H1 (cell line): ENCODE data around the gene ELOVL6. TPM values are rescaled to one million over a fixed set of nuclear protein-coding genes. Genes with fewer than 3 reads are reported as not detected.

Source experiments
- CTCF ChIA-PET: fragments of 300-600 bp; sonication (Branson Sonifier 250); formaldehyde crosslinking; loops from one replicate; lab custom pipeline; 2021; ENCODE audit not compliant: partially characterized antibody; lab: Charles Lee
- POLR2A ChIA-PET: fragments of 300-600 bp; sonication (Branson Sonifier 250); formaldehyde crosslinking; loops from one replicate; lab custom pipeline; 2021; ENCODE audit warnings: inconsistent platforms; ENCODE audit not compliant: partially characterized antibody; lab: Charles Lee
- DNase-seq, 2 experiments: peaks; one replicate each; pipeline versions ENCODE4 v3.0.0 to v3.0.0-alpha.2; 2010 to 2022; ENCODE audit warnings: low spot score in 2 of 2, low read depth in 1 of 2, mixed read lengths in 1 of 2
- FAIRE-seq: peaks from 2 replicates; lab custom pipeline; 2011; peaks lifted over from hg19 to GRCh38; lab: Jason Lieb, UNC
- H2AFZ ChIP-seq: 2 replicates; pipeline ENCODE4 v1.8.1; 2012; ENCODE audit warnings: low read length, inconsistent platforms
- H2AK5ac ChIP-seq: 2 replicates; pipeline ENCODE4 v1.6.1; 2013; ENCODE audit warnings: low read depth, low read length
- H2BK120ac ChIP-seq: replicated peaks from 2 replicates; pipeline ENCODE3; 2013; ENCODE audit warnings: low read depth, low read length, inconsistent platforms
- H2BK12ac ChIP-seq: 2 replicates; pipeline ENCODE4 v1.6.1; 2013; ENCODE audit warnings: low read depth, low read length
- H2BK15ac ChIP-seq: 2 replicates; pipeline ENCODE4 v1.6.1; 2013; ENCODE audit warnings: low read length
- H2BK20ac ChIP-seq: 2 replicates; pipeline ENCODE4 v1.6.1; 2013; ENCODE audit warnings: low read length
- H2BK5ac ChIP-seq: 2 replicates; pipeline ENCODE4 v1.6.1; 2013; ENCODE audit warnings: low read depth, low read length
- H3K14ac ChIP-seq: 2 replicates; pipeline ENCODE4 v1.6.1; 2013; ENCODE audit warnings: inconsistent platforms; ENCODE audit not compliant: insufficient read length
- H3K18ac ChIP-seq: 2 replicates; pipeline ENCODE4 v1.6.1; 2013; ENCODE audit warnings: low read length; ENCODE audit errors: extremely low read depth
- H3K23ac ChIP-seq: 2 replicates; pipeline ENCODE4 v1.6.1; 2013; ENCODE audit warnings: inconsistent platforms; ENCODE audit not compliant: insufficient read length
- H3K23me2 ChIP-seq: 2 replicates; pipeline ENCODE4 v1.6.1; 2013; ENCODE audit warnings: low read depth, low read length
- H3K27ac ChIP-seq: 2 replicates; pipeline ENCODE4 v1.6.1; 2011; ENCODE audit warnings: low read depth, low read length, inconsistent platforms
- H3K27me3 ChIP-seq, 4 experiments: replicated peaks in 1 of 4; 1 replicate in 1 of 4; 2 replicates in 3 of 4; pipeline versions ENCODE4 v1.6.1 to v1.8.1; 2011 to 2013; ENCODE audit warnings: low read length in 3 of 4, mild to moderate bottlenecking in 3 of 4, inconsistent platforms in 2 of 4, mixed read lengths in 2 of 4, moderate library complexity in 1 of 4; ENCODE audit not compliant: control insufficient read depth in 3 of 4, insufficient read depth in 3 of 4; ENCODE audit errors: extremely low read depth in 1 of 4
- H3K36me3 ChIP-seq, 4 experiments: 2 replicates each; pipeline versions ENCODE4 v1.6.1 to v1.8.1; 2011 to 2013; ENCODE audit warnings: mild to moderate bottlenecking in 4 of 4, low read length in 3 of 4, moderate library complexity in 2 of 4, control low read depth in 1 of 4, inconsistent platforms in 1 of 4; ENCODE audit not compliant: insufficient read depth in 4 of 4, control insufficient read depth in 2 of 4
- H3K4ac ChIP-seq: replicated peaks from 2 replicates; pipeline ENCODE3; 2013; ENCODE audit warnings: low read length, low read depth, mixed read lengths, inconsistent platforms; ENCODE audit not compliant: insufficient read length
- H3K4me1 ChIP-seq, 4 experiments: replicated peaks in 1 of 4; 1 replicate in 1 of 4; 2 replicates in 3 of 4; pipeline versions ENCODE4 v1.6.1 to v1.8.1; 2011 to 2013; ENCODE audit warnings: low read length in 3 of 4, inconsistent platforms in 2 of 4, mixed read lengths in 1 of 4; ENCODE audit not compliant: insufficient read depth in 4 of 4, control insufficient read depth in 3 of 4
- H3K4me2 ChIP-seq, 2 experiments: 2 replicates each; pipeline versions ENCODE4 v1.6.1 to v1.8.1; 2011 to 2013; ENCODE audit warnings: low read depth in 2 of 2, low read length in 2 of 2, control low read depth in 1 of 2, inconsistent platforms in 1 of 2, mild to moderate bottlenecking in 1 of 2; ENCODE audit not compliant: insufficient read depth in 1 of 2
- H3K4me3 ChIP-seq, 4 experiments: fragments of 200-600, 300-600 bp in 1 of 4; sonication (generic), shearing (Covaris generic), sonication (Bioruptor Twin) in 1 of 4; 2 replicates each; pipeline versions ENCODE4 v1.5.1 to v1.8.1; 2011 to 2016; ENCODE audit warnings: low read length in 4 of 4, low read depth in 3 of 4, control low read depth in 2 of 4, inconsistent platforms in 2 of 4, mild to moderate bottlenecking in 2 of 4, mixed read lengths in 1 of 4, moderate library complexity in 1 of 4; ENCODE audit not compliant: insufficient read depth in 2 of 4; ENCODE audit errors: extremely low read depth in 1 of 4
- H3K56ac ChIP-seq: replicated peaks from 2 replicates; pipeline ENCODE3; 2013; ENCODE audit warnings: low read depth, mild to moderate bottlenecking, mixed read lengths, low read length, inconsistent platforms; ENCODE audit not compliant: insufficient read length
- H3K79me1 ChIP-seq: 2 replicates; pipeline ENCODE4 v1.6.1; 2013; ENCODE audit warnings: low read depth, low read length, control low read depth
- H3K79me2 ChIP-seq, 2 experiments: 2 replicates each; pipeline versions ENCODE4 v1.6.1 to v1.8.1; 2012 to 2013; ENCODE audit warnings: low read length in 2 of 2, mild to moderate bottlenecking in 2 of 2, inconsistent platforms in 1 of 2; ENCODE audit not compliant: insufficient read depth in 2 of 2, control insufficient read depth in 1 of 2
- H3K9ac ChIP-seq, 4 experiments: replicated peaks in 1 of 4; 1 replicate in 1 of 4; 2 replicates in 3 of 4; pipeline versions ENCODE4 v1.6.1 to v1.8.1; 2011 to 2013; ENCODE audit warnings: low read depth in 3 of 4, low read length in 3 of 4, control low read depth in 2 of 4, mild to moderate bottlenecking in 2 of 4, moderate library complexity in 2 of 4, inconsistent platforms in 1 of 4; ENCODE audit errors: extremely low read depth in 1 of 4
- H3K9me3 ChIP-seq, 2 experiments: 2 replicates each; pipeline versions ENCODE4 v1.6.1 to v1.8.1; 2012 to 2013; ENCODE audit warnings: mild to moderate bottlenecking in 2 of 2, moderate library complexity in 2 of 2, control low read depth in 1 of 2, inconsistent platforms in 1 of 2, low read depth in 1 of 2, low read length in 1 of 2, mixed read lengths in 1 of 2; ENCODE audit not compliant: insufficient read depth in 2 of 2
- H4K20me1 ChIP-seq, 2 experiments: replicated peaks in 1 of 2; 2 replicates each; pipeline versions ENCODE3 to v1.8.1; 2011 to 2013; ENCODE audit warnings: inconsistent platforms in 2 of 2, low read length in 2 of 2, mild to moderate bottlenecking in 1 of 2; ENCODE audit not compliant: insufficient read depth in 2 of 2, control insufficient read depth in 1 of 2
- H4K5ac ChIP-seq: 2 replicates; pipeline ENCODE4 v1.6.1; 2013; ENCODE audit warnings: low read length, low read depth, mixed read lengths, inconsistent platforms; ENCODE audit not compliant: insufficient read length
- H4K8ac ChIP-seq: 2 replicates; pipeline ENCODE4 v1.8.0; 2013; ENCODE audit warnings: mild to moderate bottlenecking, moderate library complexity, low read length, inconsistent platforms; ENCODE audit not compliant: insufficient read depth; ENCODE audit errors: extremely low read depth
- H4K91ac ChIP-seq: replicated peaks from 2 replicates; pipeline ENCODE3; 2013; ENCODE audit warnings: low read length, mixed read lengths, inconsistent platforms; ENCODE audit not compliant: insufficient read length
- BCL11A ChIP-seq, 2 experiments: IDR thresholded peaks; one replicate each; pipeline ENCODE4 v1.6.1; 2011; ENCODE audit warnings: low read depth in 2 of 2, low read length in 2 of 2, mild to moderate bottlenecking in 2 of 2
- CHD2 ChIP-seq: IDR thresholded peaks from 2 replicates; pipeline ENCODE4 v1.6.1; 2012; ENCODE audit warnings: low read length, improper control_type of control experiment
- FOSL1 ChIP-seq: IDR thresholded peaks from 2 replicates; pipeline ENCODE4 v1.6.1; 2011; ENCODE audit warnings: mild to moderate bottlenecking, low read depth, low read length, moderate library complexity; ENCODE audit not compliant: insufficient read depth
- HDAC6 ChIP-seq: IDR thresholded peaks from one replicate; pipeline ENCODE4 v1.7.1; 2012; ENCODE audit warnings: low read depth, mild to moderate bottlenecking, inconsistent platforms, low read length, moderate library complexity
- NRF1 ChIP-seq: IDR thresholded peaks from 2 replicates; pipeline ENCODE4 v1.6.1; 2011; ENCODE audit warnings: mild to moderate bottlenecking, low read depth, low read length, improper control_type of control experiment
- RAD21 ChIP-seq, 2 experiments: IDR thresholded peaks in 1 of 2; conservative IDR thresholded peaks in 1 of 2; 2 replicates each; pipeline ENCODE4 v1.6.1; 2011; ENCODE audit warnings: low read depth in 2 of 2, low read length in 2 of 2, improper control_type of control experiment in 1 of 2, inconsistent platforms in 1 of 2, mild to moderate bottlenecking in 1 of 2, moderate library complexity in 1 of 2
- TAF1 ChIP-seq: IDR thresholded peaks from 2 replicates; pipeline ENCODE4 v1.6.1; 2011; ENCODE audit warnings: mild to moderate bottlenecking, low read depth, low read length
- WGBS, 2 experiments: shearing (Covaris generic) in 1 of 2; methylation state at CpG; one replicate each; pipeline versions ENCODE4 v1.1.6 to v1.1.7; 2013 to 2015; ENCODE audit warnings: low lambda C conversion rate in 2 of 2, mixed read lengths in 2 of 2, inconsistent platforms in 1 of 2, low coverage in 1 of 2, missing lambda C conversion rate in 1 of 2; ENCODE audit not compliant: insufficient replicate concordance in 2 of 2, insufficient coverage in 1 of 2, insufficient read length in 1 of 2; ENCODE audit errors: extremely low coverage in 1 of 2, missing lambda C conversion rate in 1 of 2; 5-methylcytosine and 5-hydroxymethylcytosine counted together
- polyA plus RNA-seq, 7 experiments: library from polyadenylated mRNA; depleted of rRNA in 3 of 7; stranded (reverse) in 5 of 7; unstranded in 2 of 7; fragments of >200 nt in 5 of 7; fragments of 200-250 nt in 2 of 7; gene quantifications; 1 replicate in 5 of 7; 2 replicates in 1 of 7; 4 replicates in 1 of 7; pipeline versions ENCODE4 v1.2.1 to v1.2.3, GENCODE V29; 2011 to 2013; ENCODE audit warnings: missing spikeins in 2 of 7, mixed read lengths in 2 of 7
- total RNA-seq: library from RNA; stranded (reverse); fragmentation: NEBNext Ultra II Directional; extraction: Animal tissue kit (Norgen Biotek cat#: 25700); gene quantifications from 2 replicates; pipeline ENCODE4 v1.2.1, GENCODE V29; 2021
- TF ChIP-seq, protein P1 (sequence below), 3 experiments: IDR thresholded peaks; 1 replicate in 2 of 3; 2 replicates in 1 of 3; pipeline versions ENCODE4 v1.5.1 to v1.6.1; 2011; ENCODE audit warnings: low read length in 3 of 3, mild to moderate bottlenecking in 3 of 3, inconsistent platforms in 2 of 3, low read depth in 1 of 3, moderate library complexity in 1 of 3; ENCODE audit not compliant: insufficient read depth in 1 of 3; ENCODE audit errors: control extremely low read depth in 1 of 3
- TF ChIP-seq, protein P2 (sequence below): IDR thresholded peaks from 2 replicates; pipeline ENCODE4 v1.6.1; 2012; ENCODE audit warnings: low read length, inconsistent platforms

ELOVL6 gene
- total and polyA plus RNA-seq, 2 of the 8 experiments (the other 6 are each of a cell fraction or from before 2014, with no cell fraction given): 27.8 to 86.6 TPM

DNA sequence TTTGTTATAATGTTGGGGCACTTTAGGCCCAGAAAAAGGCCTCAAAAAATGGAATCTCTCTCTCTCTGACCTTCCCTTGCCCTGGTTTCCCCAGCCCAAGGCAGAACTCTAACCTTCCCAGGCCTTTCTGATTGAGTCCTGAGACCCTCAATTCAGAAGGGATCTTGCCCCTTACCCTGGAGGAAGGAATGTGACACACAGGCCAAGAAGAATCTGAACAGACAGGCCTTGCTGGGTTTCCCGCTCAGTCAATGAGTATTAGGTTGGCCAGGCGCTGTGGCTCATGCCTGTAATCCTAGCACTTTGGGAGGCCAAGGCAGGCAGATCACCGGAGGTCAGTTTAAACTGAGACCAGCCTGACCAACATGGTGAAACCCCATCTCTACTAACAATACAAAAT is 27.6 kb downstream of the ELOVL6 start:
- Histone ChIP-seq H3K4ac (no peak overlapping the region), H2BK5ac (no peak overlapping the region), H3K27ac (no peak overlapping the region), H2BK15ac (no peak overlapping the region), H3K36me3 (peaks cover 0 to 7% (median 3%) of the 10 kb centered on the region in 4 experiments; a peak in 3 of 8 replicates), H4K91ac (no peak overlapping the region), H3K79me2 (peaks cover 0 to 47% of the 10 kb centered on the region in 2 experiments; a peak in 2 of 4 replicates), H3K9ac (no peak overlapping the region), H2BK120ac (no peak overlapping the region), H4K5ac (no peak overlapping the region), H3K4me1 (peaks cover 0 to 1% (median under 1%) of the 10 kb centered on the region in 4 experiments; a peak in 2 of 7 replicates), H3K4me2 (no peak overlapping the region), H3K18ac (no peak overlapping the region), H3K14ac (no peak overlapping the region), H3K56ac (no peak overlapping the region), H3K4me3 (no peak overlapping the region), H2AK5ac (no peak overlapping the region), H2BK12ac (no peak overlapping the region), H2AFZ (no peak overlapping the region), H3K23ac (no peak overlapping the region), H3K9me3 (no peaks in the 10 kb centered on the region), H2BK20ac (no peak overlapping the region), H3K79me1 (peaks cover 1% of the 10 kb centered on the region; the same call in 1 of the 2 replicates), H4K20me1 (no peaks in the 10 kb centered on the region), H4K8ac (no peak overlapping the region), H3K23me2 (no peaks in the 10 kb centered on the region), H3K27me3 (no peaks in the 10 kb centered on the region)
- ChIA-PET CTCF (interaction anchor here (0.7 to 3.0 kb wide), 18 partner anchors 8 to 346 kb away, joined by 3 to 18 read pairs (median 4); partner anchors contain the start of gene ELOVL6), POLR2A (no interaction called here)
- 92% methylated on average over 3 of the region's 3 CpGs; no CpG with 5 or more reads in 1 of the 2 experiments for WGBS, 2 experiments
- FAIRE-seq (no peak), DNase-seq (no peak)
- no peak for TF ChIP-seq CHD2
- no peak for TF ChIP-seq TAF1
- TF ChIP-seq, protein P1, sequence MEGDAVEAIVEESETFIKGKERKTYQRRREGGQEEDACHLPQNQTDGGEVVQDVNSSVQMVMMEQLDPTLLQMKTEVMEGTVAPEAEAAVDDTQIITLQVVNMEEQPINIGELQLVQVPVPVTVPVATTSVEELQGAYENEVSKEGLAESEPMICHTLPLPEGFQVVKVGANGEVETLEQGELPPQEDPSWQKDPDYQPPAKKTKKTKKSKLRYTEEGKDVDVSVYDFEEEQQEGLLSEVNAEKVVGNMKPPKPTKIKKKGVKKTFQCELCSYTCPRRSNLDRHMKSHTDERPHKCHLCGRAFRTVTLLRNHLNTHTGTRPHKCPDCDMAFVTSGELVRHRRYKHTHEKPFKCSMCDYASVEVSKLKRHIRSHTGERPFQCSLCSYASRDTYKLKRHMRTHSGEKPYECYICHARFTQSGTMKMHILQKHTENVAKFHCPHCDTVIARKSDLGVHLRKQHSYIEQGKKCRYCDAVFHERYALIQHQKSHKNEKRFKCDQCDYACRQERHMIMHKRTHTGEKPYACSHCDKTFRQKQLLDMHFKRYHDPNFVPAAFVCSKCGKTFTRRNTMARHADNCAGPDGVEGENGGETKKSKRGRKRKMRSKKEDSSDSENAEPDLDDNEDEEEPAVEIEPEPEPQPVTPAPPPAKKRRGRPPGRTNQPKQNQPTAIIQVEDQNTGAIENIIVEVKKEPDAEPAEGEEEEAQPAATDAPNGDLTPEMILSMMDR (IDR thresholded peaks at IDR 0.05; ENCODE audit: control extremely low read depth in 1 of 3, insufficient read depth in 1 of 3, low read depth in 1 of 3, low read length in 3 of 3): peak; percentile 3 to 36 (median 17); a peak in 3 of 4 replicates
- TF ChIP-seq RAD21 (IDR thresholded peaks at IDR 0.05 in 1 of 2, conservative IDR thresholded peaks at IDR 0.05 in 1 of 2; ENCODE audit: low read depth in 2 of 2, low read length in 2 of 2): peak in 1 of 2 experiments; percentile 24; a peak in 1 of 4 replicates
- TF ChIP-seq HDAC6: no peak
- TF ChIP-seq BCL11A (IDR thresholded peaks at IDR 0.05; ENCODE audit: low read depth in 2 of 2, low read length in 2 of 2): no peak
- TF ChIP-seq, protein P2, sequence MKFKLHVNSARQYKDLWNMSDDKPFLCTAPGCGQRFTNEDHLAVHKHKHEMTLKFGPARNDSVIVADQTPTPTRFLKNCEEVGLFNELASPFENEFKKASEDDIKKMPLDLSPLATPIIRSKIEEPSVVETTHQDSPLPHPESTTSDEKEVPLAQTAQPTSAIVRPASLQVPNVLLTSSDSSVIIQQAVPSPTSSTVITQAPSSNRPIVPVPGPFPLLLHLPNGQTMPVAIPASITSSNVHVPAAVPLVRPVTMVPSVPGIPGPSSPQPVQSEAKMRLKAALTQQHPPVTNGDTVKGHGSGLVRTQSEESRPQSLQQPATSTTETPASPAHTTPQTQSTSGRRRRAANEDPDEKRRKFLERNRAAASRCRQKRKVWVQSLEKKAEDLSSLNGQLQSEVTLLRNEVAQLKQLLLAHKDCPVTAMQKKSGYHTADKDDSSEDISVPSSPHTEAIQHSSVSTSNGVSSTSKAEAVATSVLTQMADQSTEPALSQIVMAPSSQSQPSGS: no peak
- no peak for TF ChIP-seq FOSL1
- TF ChIP-seq NRF1: no peak
